ENCODE measurements around the gene COL4A2.

- TF ChIP-seq CTCF (conservative IDR thresholded peaks at IDR 0.05; ENCODE audit: low read depth, low read length): no peak
- TF ChIP-seq EZH2 (IDR thresholded peaks at IDR 0.05; ENCODE audit: low read length, unreplicated experiment): no peak
Measured at GRCh38 chr13:110397436-110398115, 90.5 kb downstream of the COL4A2 start.
